HCT116 (cell line): Measurements from ENCODE around the gene RSPH9. TPM values are rescaled to one million over a fixed set of nuclear protein-coding genes. Genes with fewer than 3 reads are reported as not detected.

Source experiments
- ATAC-seq: fragments of 200-7000 bp; cut with Tn5 transposase; 2 replicates; pipeline ENCODE4 v1.9.1; 2020; ENCODE audit warnings: mild to moderate bottlenecking, moderate library complexity
- BruUV-seq: library from RNA; stranded (reverse); fragments of 400-500 nt; replicated peaks from 2 replicates; lab custom pipeline; 2021; lab: Mats Ljungman, UMichigan
- CTCF ChIA-PET: fragments of 300-600 bp; sonication (Branson Sonifier 250); formaldehyde crosslinking; loops from one replicate; lab custom pipeline; 2021; ENCODE audit warnings: antibody characterized with exemption; lab: Charles Lee
- POLR2A ChIA-PET: fragments of 300-600, 350-600 bp; sonication (Branson Sonifier 250); formaldehyde crosslinking; loops from one replicate; lab custom pipeline; 2021; ENCODE audit warnings: antibody characterized with exemption; lab: Charles Lee
- RAD21 ChIA-PET, 2 experiments: fragments of 300-600 bp; sonication (Branson Sonifier 250); formaldehyde crosslinking; loops; one replicate each; lab custom pipeline; 2023; ENCODE audit warnings: low total read pairs in 2 of 2; ENCODE audit not compliant: uncharacterized antibody in 2 of 2, unreplicated experiment in 2 of 2, low non-redundant PET in 1 of 2; lab: Charles Lee
- DNase-seq: peaks from one replicate; pipeline ENCODE4 v3.0.0-alpha.2; 2010; ENCODE audit warnings: low read depth, low spot score
- H2AFZ ChIP-seq: fragments of 200-600 bp; shearing (Covaris generic), sonication (generic); 2 replicates; pipeline ENCODE4 v1.6.1; 2017; ENCODE audit warnings: low read depth, mixed run types, mixed read lengths, antibody characterized with exemption, low read length; ENCODE audit not compliant: poor library complexity, severe bottlenecking
- H3K27ac ChIP-seq: 2 replicates; pipeline ENCODE4 v1.5.1; 2012; ENCODE audit warnings: low read depth, low read length
- H3K27me3 ChIP-seq: fragments of 200-600 bp; sonication (generic); 2 replicates; pipeline ENCODE4 v1.6.1; 2016; ENCODE audit warnings: mixed run types, low read length, mixed read lengths; ENCODE audit not compliant: insufficient read depth
- H3K36me3 ChIP-seq, 2 experiments: fragments of 200-500 bp in 1 of 2; fragments of 200-600 bp in 1 of 2; sonication (Bioruptor generic) in 1 of 2; sonication (generic) in 1 of 2; 2 replicates each; pipeline versions ENCODE4 v1.5.1 to v1.6.1; 2014 to 2016; ENCODE audit warnings: low read length in 2 of 2, inconsistent platforms in 1 of 2, mixed read lengths in 1 of 2, mixed run types in 1 of 2; ENCODE audit not compliant: insufficient read depth in 2 of 2, control insufficient read depth in 1 of 2
- H3K4me1 ChIP-seq, 2 experiments: fragments of 200-600 bp in 1 of 2; sonication (generic) in 1 of 2; 2 replicates each; pipeline versions ENCODE4 v1.5.1 to v1.6.1; 2012 to 2017; ENCODE audit warnings: low read length in 2 of 2, inconsistent platforms in 1 of 2, mild to moderate bottlenecking in 1 of 2, mixed read lengths in 1 of 2, mixed run types in 1 of 2, moderate library complexity in 1 of 2; ENCODE audit not compliant: insufficient read depth in 2 of 2, control insufficient read depth in 1 of 2
- H3K4me2 ChIP-seq: fragments of 200-600 bp; sonication (generic); 2 replicates; pipeline ENCODE4 v1.6.1; 2017; ENCODE audit warnings: mixed run types, low read length, mixed read lengths
- H3K4me3 ChIP-seq, 2 experiments: fragments of 200-600 bp in 1 of 2; sonication (generic) in 1 of 2; replicated peaks in 1 of 2; 2 replicates each; pipeline ENCODE4 v1.5.1; 2011 to 2016; ENCODE audit warnings: low read length in 2 of 2, control low read depth in 1 of 2, low read depth in 1 of 2, mild to moderate bottlenecking in 1 of 2, mixed read lengths in 1 of 2, mixed run types in 1 of 2
- H3K79me2 ChIP-seq: fragments of 200-600 bp; sonication (generic); 2 replicates; pipeline ENCODE4 v1.6.1; 2017; ENCODE audit warnings: mild to moderate bottlenecking, mixed run types, low read length, moderate library complexity, mixed read lengths; ENCODE audit not compliant: insufficient read depth
- H3K9ac ChIP-seq: fragments of 200-600 bp; sonication (generic); 2 replicates; pipeline ENCODE4 v1.6.1; 2016; ENCODE audit warnings: low read length, mixed read lengths
- H3K9me2 ChIP-seq: fragments of 200-600 bp; sonication (generic), shearing (Covaris generic); 2 replicates; pipeline ENCODE4 v1.6.1; 2017; ENCODE audit warnings: mixed run types, mild to moderate bottlenecking, moderate library complexity; ENCODE audit not compliant: insufficient read depth
- H3K9me3 ChIP-seq, 2 experiments: fragments of 200-500 bp in 1 of 2; fragments of 200-600 bp in 1 of 2; sonication (Bioruptor generic) in 1 of 2; sonication (generic) in 1 of 2; 2 replicates each; pipeline ENCODE4 v1.6.1; 2014 to 2017; ENCODE audit warnings: low read length in 2 of 2, mixed read lengths in 2 of 2, inconsistent platforms in 1 of 2, low read depth in 1 of 2, mild to moderate bottlenecking in 1 of 2, mixed run types in 1 of 2, moderate library complexity in 1 of 2; ENCODE audit not compliant: control insufficient read depth in 1 of 2, insufficient read depth in 1 of 2
- H4K20me1 ChIP-seq: fragments of 200-600 bp; sonication (generic), shearing (Covaris generic); 2 replicates; pipeline ENCODE4 v1.6.1; 2017; ENCODE audit warnings: mixed run types, mild to moderate bottlenecking, moderate library complexity; ENCODE audit not compliant: insufficient read depth
- ELF1 ChIP-seq: IDR thresholded peaks from 2 replicates; pipeline ENCODE4 v1.6.1; 2012; ENCODE audit warnings: low read depth, borderline replicate concordance
- EZH2 ChIP-seq: fragments of 200-600 bp; sonication (generic); IDR thresholded peaks from 2 replicates; pipeline ENCODE4 v1.6.1; 2017; ENCODE audit warnings: antibody characterized with exemption, mixed run types
- JUND ChIP-seq: IDR thresholded peaks from 2 replicates; pipeline ENCODE4 v1.6.1; 2012
- POLR2AphosphoS5 ChIP-seq: IDR thresholded peaks from 2 replicates; pipeline ENCODE4 v1.6.1; 2011; ENCODE audit warnings: mild to moderate bottlenecking, low read depth, low read length, moderate library complexity
- RAD21 ChIP-seq: IDR thresholded peaks from 2 replicates; pipeline ENCODE4 v1.6.1; 2012; ENCODE audit warnings: low read depth, mild to moderate bottlenecking
- SIN3A ChIP-seq: IDR thresholded peaks from 2 replicates; pipeline ENCODE4 v1.6.1; 2012; ENCODE audit warnings: low read depth
- SP1 ChIP-seq: IDR thresholded peaks from 2 replicates; pipeline ENCODE4 v1.6.1; 2012; ENCODE audit warnings: low read depth
- SRF ChIP-seq: IDR thresholded peaks from 2 replicates; pipeline ENCODE4 v1.6.1; 2012; ENCODE audit warnings: low read depth
- intact Hi-C: fragments of 100-400 bp; cut with micrococcal nuclease; formaldehyde crosslinking; loops from 2 replicates; pipeline ENCODE4 v1.10.0; 2022
- total RNA-seq: library from RNA; stranded (reverse); gene quantifications from one replicate; pipeline ENCODE4 v1.2.1, GENCODE V29; 2021; ENCODE audit not compliant: unreplicated experiment
- TF ChIP-seq, protein P1 (sequence below): IDR thresholded peaks from 2 replicates; pipeline ENCODE4 v1.6.1; 2012; ENCODE audit warnings: low read depth
- TF ChIP-seq, protein P2 (sequence below): IDR thresholded peaks from 2 replicates; pipeline ENCODE4 v1.6.1; 2012

RSPH9 gene
- total RNA-seq, 1 experiment from 2014 or later = not detected

DNA sequence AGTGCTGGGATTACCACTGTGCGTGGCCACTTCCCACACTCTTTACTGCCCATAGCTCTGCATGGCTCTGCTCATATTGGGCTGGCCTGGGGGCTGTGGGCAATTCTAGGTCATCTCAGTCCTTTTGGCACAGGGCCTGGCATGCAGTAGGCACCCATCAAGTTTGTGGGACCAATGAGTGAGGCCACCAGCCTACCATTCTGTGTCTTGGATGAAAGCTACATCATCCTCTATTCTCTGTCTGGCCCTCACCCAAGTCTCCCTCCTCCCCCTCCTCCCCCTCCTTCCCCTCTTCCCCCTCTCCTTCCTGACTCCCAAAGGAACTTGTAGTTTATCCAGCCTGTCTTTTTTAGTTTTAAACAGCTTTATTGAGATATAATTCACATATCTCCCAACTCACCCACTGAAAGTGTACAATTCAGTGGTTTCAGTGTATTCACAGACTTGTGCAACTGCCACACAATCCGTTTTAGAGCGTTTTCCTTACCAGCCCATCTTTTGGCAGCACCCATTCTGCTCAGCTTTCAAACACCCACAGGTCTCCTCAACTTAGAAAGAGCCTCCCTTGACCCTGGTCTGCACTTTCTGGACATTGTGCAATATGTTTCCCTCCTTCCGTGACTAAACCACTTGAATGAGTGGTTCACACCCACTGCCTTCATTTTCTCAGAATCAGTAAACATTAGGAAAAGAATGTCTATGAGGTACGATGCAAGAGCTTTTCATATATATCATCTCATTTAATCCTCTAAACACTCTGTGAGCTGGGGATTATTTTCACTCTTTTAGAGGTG lies 64.2 kb downstream of the RSPH9 start:
- DNase-seq (no peak), ATAC-seq (no peak)
- Histone ChIP-seq H3K9me2 (no peaks in the 10 kb centered on the region), H3K27ac (no peak overlapping the region), H3K36me3 (no peaks in the 10 kb centered on the region), H3K4me3 (no peak overlapping the region), H4K20me1 (no peaks in the 10 kb centered on the region), H3K9me3 (no peaks in the 10 kb centered on the region), H3K4me1 (peaks cover 0 to 1% of the 10 kb centered on the region in 2 experiments; a peak in 2 of 4 replicates), H3K27me3 (0 out of 2 replicates have a peak, but pooled peaks cover 3% of the 10 kb centered on the region), H3K4me2 (no peak overlapping the region), H3K9ac (no peak overlapping the region), H2AFZ (no peak overlapping the region), H3K79me2 (no peaks in the 10 kb centered on the region)
- TF ChIP-seq, protein P1, sequence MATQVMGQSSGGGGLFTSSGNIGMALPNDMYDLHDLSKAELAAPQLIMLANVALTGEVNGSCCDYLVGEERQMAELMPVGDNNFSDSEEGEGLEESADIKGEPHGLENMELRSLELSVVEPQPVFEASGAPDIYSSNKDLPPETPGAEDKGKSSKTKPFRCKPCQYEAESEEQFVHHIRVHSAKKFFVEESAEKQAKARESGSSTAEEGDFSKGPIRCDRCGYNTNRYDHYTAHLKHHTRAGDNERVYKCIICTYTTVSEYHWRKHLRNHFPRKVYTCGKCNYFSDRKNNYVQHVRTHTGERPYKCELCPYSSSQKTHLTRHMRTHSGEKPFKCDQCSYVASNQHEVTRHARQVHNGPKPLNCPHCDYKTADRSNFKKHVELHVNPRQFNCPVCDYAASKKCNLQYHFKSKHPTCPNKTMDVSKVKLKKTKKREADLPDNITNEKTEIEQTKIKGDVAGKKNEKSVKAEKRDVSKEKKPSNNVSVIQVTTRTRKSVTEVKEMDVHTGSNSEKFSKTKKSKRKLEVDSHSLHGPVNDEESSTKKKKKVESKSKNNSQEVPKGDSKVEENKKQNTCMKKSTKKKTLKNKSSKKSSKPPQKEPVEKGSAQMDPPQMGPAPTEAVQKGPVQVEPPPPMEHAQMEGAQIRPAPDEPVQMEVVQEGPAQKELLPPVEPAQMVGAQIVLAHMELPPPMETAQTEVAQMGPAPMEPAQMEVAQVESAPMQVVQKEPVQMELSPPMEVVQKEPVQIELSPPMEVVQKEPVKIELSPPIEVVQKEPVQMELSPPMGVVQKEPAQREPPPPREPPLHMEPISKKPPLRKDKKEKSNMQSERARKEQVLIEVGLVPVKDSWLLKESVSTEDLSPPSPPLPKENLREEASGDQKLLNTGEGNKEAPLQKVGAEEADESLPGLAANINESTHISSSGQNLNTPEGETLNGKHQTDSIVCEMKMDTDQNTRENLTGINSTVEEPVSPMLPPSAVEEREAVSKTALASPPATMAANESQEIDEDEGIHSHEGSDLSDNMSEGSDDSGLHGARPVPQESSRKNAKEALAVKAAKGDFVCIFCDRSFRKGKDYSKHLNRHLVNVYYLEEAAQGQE = no peak
- no peak for TF ChIP-seq EZH2
- intact Hi-C loops = no loop called here
- CTCF ChIA-PET = no interaction called here
- no TSS peak for BruUV-seq
- POLR2A ChIA-PET = no interaction called here
- RAD21 ChIA-PET = no interaction called here

DNA sequence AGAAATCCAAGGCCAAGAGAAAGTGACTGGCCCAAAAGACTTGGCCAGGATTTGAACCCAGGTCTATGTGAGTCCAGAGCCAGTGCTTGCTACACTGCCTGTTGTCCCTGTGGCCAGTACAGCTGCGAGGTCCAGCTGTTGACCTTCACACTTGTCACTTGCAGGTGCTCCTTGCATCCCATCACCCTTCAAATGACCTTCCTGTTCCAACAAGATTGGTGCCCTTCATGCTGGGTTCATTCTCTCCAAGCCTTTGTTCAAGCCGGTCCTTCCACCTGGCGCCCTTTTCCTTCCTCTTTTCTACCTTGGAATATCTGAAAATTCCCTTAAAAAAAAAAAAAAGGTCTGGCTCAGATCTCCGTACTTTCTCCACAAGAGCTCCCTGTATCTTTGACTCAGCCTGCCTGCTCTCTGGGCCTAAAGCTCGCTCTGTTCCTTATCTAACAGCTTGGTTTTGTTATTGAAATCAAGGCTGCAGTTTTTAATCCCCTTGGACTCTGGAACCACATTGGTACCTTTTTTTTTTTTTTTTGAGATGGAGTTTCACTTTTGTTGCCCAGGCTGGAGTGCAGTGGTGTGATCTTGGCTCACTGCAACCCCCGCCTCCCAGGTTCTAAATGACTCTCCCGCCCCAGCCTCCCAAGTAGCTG lies 64.9 kb downstream of the RSPH9 start:
- Histone ChIP-seq H3K27ac (no peak overlapping the region), H3K9me2 (no peaks in the 10 kb centered on the region), H3K79me2 (no peaks in the 10 kb centered on the region), H4K20me1 (no peaks in the 10 kb centered on the region), H3K9me3 (no peaks in the 10 kb centered on the region), H2AFZ (no peak overlapping the region), H3K9ac (no peak overlapping the region), H3K4me2 (no peak overlapping the region), H3K36me3 (no peaks in the 10 kb centered on the region), H3K4me3 (no peak overlapping the region), H3K4me1 (no peaks in the 10 kb centered on the region), H3K27me3 (0 out of 2 replicates have a peak, but pooled peaks cover 4% of the 10 kb centered on the region)
- ChIA-PET CTCF (no interaction called here), POLR2A (no interaction called here), RAD21 (no interaction called here)
- ATAC-seq = no peak
- intact Hi-C loops = no loop called here
- no TSS peak for BruUV-seq
- DNase-seq = no peak
- TF ChIP-seq ELF1 = no peak
- no peak for TF ChIP-seq RAD21
- TF ChIP-seq, protein P1 = no peak
- TF ChIP-seq, protein P2, sequence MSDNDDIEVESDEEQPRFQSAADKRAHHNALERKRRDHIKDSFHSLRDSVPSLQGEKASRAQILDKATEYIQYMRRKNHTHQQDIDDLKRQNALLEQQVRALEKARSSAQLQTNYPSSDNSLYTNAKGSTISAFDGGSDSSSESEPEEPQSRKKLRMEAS = no peak
- no peak for TF ChIP-seq SRF
- no peak for TF ChIP-seq JUND
- no peak for TF ChIP-seq SP1
- TF ChIP-seq POLR2AphosphoS5 = no peak
- TF ChIP-seq SIN3A = no peak
